ENCODE data around the gene JARID2. TPM values are rescaled to one million over a fixed set of nuclear protein-coding genes. Genes with fewer than 3 reads are reported as not detected.

The JARID2 gene
- total RNA-seq, 1 donor from 2014 or later = 43.9 TPM

DNA sequence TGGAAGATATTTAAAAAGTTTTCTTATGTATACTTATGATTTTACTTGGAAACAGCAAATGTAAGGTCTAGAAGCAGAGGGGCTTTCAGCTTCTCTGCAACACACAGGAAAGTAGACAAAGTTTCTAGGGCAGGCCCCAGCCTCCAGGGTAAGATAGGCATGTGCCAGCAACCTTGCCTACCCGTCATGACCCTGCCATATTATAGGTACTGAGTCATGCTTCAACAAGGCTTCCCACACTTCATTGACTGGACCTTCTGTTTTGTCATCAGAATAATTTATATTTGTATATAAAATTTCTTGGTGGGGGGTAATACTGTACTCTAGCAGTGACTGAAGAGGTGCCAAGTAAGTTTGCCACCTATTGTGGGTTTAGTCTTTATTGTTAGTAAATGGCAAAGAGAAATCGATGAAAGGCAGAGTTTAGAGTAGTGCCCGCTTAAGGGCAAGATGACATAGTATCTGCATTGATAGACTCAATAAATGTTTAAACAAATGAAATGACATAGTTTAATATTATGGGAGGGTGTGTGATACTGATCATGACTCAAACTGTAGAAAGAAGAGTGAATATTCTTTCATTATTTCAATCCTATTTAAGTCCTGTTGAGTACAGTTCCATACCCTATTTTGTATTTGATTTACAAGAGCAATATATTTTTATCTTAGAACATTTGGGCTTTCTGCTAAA, 95.6 kb downstream of the JARID2 start:
- Mint-ChIP-seq H3K36me3 (no peaks in the 10 kb centered on the region), H3K27me3 (no peaks in the 10 kb centered on the region), H3K27ac (no peak overlapping the region), H3K9me3 (no peaks in the 10 kb centered on the region), H3K4me1 (ENCODE audit: unreplicated experiment) (peaks cover 59% of the 10 kb centered on the region), H3K4me3 (no peak overlapping the region)
- no peak for DNase-seq (ENCODE audit: extremely low spot score, unreplicated experiment)
- TF ChIP-seq, protein P1, sequence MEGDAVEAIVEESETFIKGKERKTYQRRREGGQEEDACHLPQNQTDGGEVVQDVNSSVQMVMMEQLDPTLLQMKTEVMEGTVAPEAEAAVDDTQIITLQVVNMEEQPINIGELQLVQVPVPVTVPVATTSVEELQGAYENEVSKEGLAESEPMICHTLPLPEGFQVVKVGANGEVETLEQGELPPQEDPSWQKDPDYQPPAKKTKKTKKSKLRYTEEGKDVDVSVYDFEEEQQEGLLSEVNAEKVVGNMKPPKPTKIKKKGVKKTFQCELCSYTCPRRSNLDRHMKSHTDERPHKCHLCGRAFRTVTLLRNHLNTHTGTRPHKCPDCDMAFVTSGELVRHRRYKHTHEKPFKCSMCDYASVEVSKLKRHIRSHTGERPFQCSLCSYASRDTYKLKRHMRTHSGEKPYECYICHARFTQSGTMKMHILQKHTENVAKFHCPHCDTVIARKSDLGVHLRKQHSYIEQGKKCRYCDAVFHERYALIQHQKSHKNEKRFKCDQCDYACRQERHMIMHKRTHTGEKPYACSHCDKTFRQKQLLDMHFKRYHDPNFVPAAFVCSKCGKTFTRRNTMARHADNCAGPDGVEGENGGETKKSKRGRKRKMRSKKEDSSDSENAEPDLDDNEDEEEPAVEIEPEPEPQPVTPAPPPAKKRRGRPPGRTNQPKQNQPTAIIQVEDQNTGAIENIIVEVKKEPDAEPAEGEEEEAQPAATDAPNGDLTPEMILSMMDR (conservative IDR thresholded peaks at IDR 0.05) = no peak

DNA sequence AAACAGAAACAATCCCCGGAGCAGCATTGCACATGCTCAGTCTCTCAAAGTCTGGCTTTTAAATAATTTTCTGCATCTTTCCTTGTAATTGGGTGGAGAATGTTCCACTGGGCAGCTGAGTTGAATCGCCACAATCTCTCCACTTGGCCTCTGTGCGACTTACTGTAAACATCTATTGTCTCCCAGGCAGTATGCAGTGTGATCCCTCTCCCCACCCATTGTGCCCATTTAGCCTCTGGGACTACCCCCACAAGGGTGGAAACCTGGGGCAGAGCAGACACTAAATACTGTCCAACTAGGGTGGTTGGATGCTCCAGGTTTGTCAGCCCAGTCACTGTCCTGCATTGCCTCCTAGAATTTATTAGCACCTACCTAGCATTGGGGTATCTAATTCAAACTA, 96.2 kb downstream of the JARID2 start:
- Mint-ChIP-seq H3K4me3 (no peak overlapping the region), H3K27ac (no peak overlapping the region), H3K9me3 (no peaks in the 10 kb centered on the region), H3K27me3 (no peaks in the 10 kb centered on the region), H3K4me1 (ENCODE audit: unreplicated experiment) (peaks cover 54% of the 10 kb centered on the region), H3K36me3 (no peaks in the 10 kb centered on the region)
- DNase-seq (ENCODE audit: extremely low spot score, unreplicated experiment) = no peak
- TF ChIP-seq, protein P1 (conservative IDR thresholded peaks at IDR 0.05) = no peak

DNA sequence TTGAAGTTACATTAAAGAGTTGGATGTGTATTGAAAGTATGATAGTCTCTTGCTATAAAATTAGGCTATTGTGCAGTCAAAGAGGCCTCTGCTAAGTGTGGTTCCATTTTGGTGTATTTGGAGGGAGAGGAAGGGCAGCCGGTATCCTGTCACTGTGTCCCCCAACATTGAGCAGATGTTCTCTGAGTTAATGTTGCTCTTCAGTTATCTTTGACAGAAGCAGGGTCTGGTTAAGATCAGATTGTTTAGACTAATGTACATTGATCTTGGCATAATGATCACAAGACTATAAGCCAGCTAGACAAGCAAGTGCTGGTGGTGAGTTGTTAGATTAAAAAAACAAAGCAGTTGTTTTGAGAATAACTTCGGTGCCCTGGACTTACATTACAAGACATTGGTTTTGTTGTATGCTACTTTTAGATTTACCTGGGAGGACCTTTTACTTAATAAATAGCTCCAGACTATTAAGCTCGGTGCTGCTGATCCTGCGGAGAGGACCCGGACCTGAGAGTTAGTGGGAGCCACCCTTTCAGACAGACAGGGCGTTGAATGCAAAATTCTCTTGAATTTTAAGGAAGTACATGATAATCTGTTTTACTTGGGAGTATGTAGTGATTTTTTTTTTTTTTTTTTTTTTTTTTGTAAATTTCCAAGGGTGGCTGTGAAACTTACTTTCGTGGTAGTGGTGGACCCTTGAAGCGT, 97.8 kb downstream of the JARID2 start:
- Mint-ChIP-seq H3K4me1 (ENCODE audit: unreplicated experiment) (peaks cover 46% of the 10 kb centered on the region), H3K27ac (peak overlapping the region; percentile 27), H3K9me3 (no peaks in the 10 kb centered on the region), H3K4me3 (peak overlapping the region; percentile 30), H3K36me3 (no peaks in the 10 kb centered on the region), H3K27me3 (no peaks in the 10 kb centered on the region)
- no peak for DNase-seq (ENCODE audit: extremely low spot score, unreplicated experiment)
- TF ChIP-seq, protein P1 (conservative IDR thresholded peaks at IDR 0.05) = no peak

DNA sequence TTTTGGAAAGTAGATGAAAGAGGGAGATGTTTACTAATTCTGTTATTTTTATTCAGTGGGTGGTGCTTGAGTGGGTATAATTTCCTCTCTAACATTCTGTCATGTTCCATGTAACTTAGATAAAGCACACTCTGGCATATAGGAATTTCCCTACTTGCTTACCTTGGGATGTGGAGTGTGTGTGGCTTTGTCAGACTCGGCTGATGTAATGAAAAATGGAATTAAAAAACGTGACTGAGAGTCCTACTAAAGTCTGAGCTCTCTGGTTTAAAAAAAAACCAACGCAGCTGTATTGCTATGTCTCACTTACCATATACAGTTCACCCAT, 98.3 kb downstream of the JARID2 start:
- no peaks in the 10 kb centered on the region for H3K36me3 Mint-ChIP-seq
- H3K4me3 Mint-ChIP-seq = no peak overlapping the region
- H3K4me1 Mint-ChIP-seq (ENCODE audit: unreplicated experiment) = peaks cover 46% of the 10 kb centered on the region
- DNase-seq (ENCODE audit: extremely low spot score, unreplicated experiment) = no peak
- no peaks in the 10 kb centered on the region for H3K27me3 Mint-ChIP-seq
- TF ChIP-seq, protein P1 (conservative IDR thresholded peaks at IDR 0.05) = no peak
- H3K9me3 Mint-ChIP-seq = no peaks in the 10 kb centered on the region
- H3K27ac Mint-ChIP-seq = no peak overlapping the region

DNA sequence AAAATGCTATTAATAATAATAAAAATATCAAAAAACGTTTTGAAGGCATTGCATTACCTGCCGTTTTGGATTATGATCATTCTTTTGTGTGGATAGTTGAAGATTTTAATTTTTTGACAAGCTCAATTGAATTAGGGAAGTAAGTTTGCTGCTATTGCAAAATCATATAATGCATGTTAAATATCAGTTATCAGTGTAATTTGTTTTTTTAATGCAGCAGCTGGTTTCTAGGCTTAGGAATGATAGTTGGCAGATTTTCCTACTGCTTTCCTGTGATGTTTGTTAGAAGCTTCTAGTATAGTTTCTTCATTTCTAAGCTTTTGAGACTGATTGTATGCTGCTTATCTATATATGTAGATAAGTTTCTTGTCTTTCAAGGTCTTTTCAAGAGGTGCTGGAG, 99.0 kb downstream of the JARID2 start:
- no peak overlapping the region for H3K4me3 Mint-ChIP-seq
- DNase-seq (ENCODE audit: extremely low spot score, unreplicated experiment) = no peak
- peaks cover 51% of the 10 kb centered on the region for H3K4me1 Mint-ChIP-seq (ENCODE audit: unreplicated experiment)
- H3K36me3 Mint-ChIP-seq = peaks cover 3% of the 10 kb centered on the region
- H3K27ac Mint-ChIP-seq = no peak overlapping the region
- TF ChIP-seq, protein P1 (conservative IDR thresholded peaks at IDR 0.05) = no peak
- H3K27me3 Mint-ChIP-seq = no peaks in the 10 kb centered on the region
- H3K9me3 Mint-ChIP-seq = no peaks in the 10 kb centered on the region
